ENCODE data around the gene VAC14. TPM values are rescaled to one million over a fixed set of nuclear protein-coding genes. Genes with fewer than 3 reads are reported as not detected.
A peak's percentile ranks its signal among the peaks of the same experiment; 100 is the strongest.

Gene VAC14
- total RNA-seq, 4 donors from 2014 or later = 44.0 to 106 (median 64.5) TPM

DNA sequence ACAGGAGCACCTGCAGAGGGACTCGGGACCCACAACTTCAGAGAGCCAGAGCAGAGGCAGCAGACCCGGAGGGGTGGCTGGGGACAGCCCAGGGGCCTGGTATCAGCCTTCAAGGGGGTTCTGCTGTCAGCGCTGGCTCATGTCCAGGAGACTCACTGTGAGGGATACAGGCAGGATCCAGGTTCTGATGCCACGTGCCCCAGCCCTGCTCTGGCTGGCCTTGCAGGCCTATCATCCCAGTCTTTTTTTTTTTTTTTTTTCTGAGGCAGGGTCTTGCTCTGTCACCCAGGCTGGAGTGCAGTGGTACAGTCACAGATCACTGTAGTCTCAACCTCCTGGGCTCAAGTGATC lies 106.1 kb downstream of the VAC14 start:
- no peaks in the 10 kb centered on the region for H3K27me3 ChIP-seq
- H3K36me3 ChIP-seq = peaks cover 0 to 4% (median 0%) of the 10 kb centered on the region in 3 donors
- DNase-seq = no peak
- H3K9me3 ChIP-seq = no peaks in the 10 kb centered on the region
- TF ChIP-seq POLR2A (IDR thresholded peaks at IDR 0.05) = no peak
- TF ChIP-seq, protein P1, sequence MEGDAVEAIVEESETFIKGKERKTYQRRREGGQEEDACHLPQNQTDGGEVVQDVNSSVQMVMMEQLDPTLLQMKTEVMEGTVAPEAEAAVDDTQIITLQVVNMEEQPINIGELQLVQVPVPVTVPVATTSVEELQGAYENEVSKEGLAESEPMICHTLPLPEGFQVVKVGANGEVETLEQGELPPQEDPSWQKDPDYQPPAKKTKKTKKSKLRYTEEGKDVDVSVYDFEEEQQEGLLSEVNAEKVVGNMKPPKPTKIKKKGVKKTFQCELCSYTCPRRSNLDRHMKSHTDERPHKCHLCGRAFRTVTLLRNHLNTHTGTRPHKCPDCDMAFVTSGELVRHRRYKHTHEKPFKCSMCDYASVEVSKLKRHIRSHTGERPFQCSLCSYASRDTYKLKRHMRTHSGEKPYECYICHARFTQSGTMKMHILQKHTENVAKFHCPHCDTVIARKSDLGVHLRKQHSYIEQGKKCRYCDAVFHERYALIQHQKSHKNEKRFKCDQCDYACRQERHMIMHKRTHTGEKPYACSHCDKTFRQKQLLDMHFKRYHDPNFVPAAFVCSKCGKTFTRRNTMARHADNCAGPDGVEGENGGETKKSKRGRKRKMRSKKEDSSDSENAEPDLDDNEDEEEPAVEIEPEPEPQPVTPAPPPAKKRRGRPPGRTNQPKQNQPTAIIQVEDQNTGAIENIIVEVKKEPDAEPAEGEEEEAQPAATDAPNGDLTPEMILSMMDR (IDR thresholded peaks at IDR 0.05) = no peak
- peak overlapping the region; percentile 5 to 93 (median 59) for H3K27ac ChIP-seq
- H3K4me3 ChIP-seq = no peak overlapping the region
- H3K4me1 ChIP-seq = peaks cover 0 to 75% (median 2%) of the 10 kb centered on the region in 4 donors

DNA sequence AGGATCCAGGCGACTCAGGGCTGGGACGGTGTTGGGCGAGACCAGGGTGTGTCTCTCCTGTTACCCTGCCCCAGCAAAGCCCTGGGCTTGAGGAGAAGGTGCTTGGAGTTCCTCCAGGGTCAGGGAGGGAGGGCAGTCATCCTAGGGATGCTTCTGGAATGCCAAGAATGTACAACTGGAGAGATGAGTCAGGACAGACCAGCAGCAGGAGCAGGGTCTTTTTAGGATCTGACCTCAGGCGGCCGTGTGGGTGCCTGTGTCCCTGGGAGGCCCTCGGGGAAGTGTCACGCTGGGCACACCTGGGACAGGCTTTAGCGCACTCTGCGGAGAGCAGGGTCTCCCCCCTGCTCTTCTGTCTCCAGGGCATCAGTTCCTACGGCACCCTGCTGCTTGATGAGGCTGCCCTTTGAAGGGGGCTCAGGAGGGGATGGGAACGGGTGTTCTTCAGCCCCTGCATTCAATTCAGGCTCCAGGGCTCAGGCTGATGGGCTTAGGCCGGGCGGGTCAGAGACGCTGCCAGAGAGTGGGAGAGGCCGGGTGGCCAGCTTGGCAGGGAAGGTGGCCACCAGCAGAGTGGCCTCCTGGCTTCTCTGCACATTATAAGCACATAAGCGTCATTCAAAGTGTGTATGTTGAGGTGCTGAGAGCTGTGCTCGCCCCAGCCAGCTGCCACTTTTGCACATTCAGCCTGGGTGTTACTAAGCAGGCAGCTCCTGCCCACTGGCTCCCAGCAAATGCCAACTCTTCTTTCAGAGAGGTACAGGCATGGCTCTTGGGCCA lies 106.7 kb downstream of the VAC14 start:
- Histone ChIP-seq H3K4me1 (peaks cover 0 to 81% (median 2%) of the 10 kb centered on the region in 4 donors), H3K36me3 (peaks cover 0 to under 1% (median 0%) of the 10 kb centered on the region in 3 donors), H3K27me3 (no peaks in the 10 kb centered on the region), H3K27ac (peak overlapping the region; percentile 53 to 93 (median 82)), H3K4me3 (no peak overlapping the region), H3K9me3 (no peaks in the 10 kb centered on the region)
- TF ChIP-seq POLR2A (IDR thresholded peaks at IDR 0.05) = no peak
- TF ChIP-seq, protein P1 (IDR thresholded peaks at IDR 0.05) = no peak
- no peak for DNase-seq

DNA sequence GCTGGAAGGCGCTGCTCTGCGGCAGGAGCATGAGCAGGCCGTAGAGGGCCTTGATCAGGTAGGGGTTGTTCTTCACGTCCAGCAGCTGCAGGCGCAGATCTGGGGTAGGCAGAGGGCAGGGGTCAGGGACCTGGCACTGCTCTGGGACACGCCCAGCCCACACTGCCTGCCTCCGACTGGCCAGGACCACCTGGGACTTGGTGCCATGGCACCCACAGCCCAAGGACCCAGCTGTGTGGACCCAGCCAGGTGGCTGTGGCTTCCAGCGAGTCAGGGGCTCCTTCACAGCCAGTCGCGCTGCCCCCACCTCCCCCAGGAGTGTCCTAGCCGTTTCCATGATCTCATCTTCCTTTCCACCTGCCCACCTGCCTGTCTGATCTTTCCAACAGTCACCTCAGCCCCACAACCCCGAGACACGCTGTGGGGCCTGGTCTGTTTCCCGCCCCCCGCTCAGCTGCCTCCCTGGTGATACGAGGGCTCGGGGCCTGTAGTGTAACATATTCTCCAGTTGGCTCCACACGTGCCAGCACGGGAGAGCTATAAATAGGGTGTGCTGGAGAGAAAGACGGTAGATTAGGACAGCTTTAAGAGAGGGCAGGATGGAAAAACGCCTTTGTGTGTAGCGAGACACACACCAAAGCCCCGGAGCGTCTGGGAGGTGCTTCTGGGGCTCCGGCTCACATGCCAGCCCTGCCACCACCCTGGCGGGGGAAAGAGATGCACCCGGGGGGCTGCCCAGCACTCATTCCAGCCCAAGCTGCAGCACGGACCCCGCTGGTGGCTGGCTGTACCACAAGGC lies 107.9 kb downstream of the VAC14 start:
- Histone ChIP-seq H3K4me1 (peaks cover 0 to 93% (median 2%) of the 10 kb centered on the region in 4 donors), H3K27ac (peak overlapping the region; percentile 66 to 93 (median 82)), H3K9me3 (no peaks in the 10 kb centered on the region), H3K4me3 (no peak overlapping the region), H3K36me3 (no peaks in the 10 kb centered on the region), H3K27me3 (no peaks in the 10 kb centered on the region)
- TF ChIP-seq, protein P1 (IDR thresholded peaks at IDR 0.05) = no peak
- no peak for TF ChIP-seq POLR2A (IDR thresholded peaks at IDR 0.05)
- no peak for DNase-seq

DNA sequence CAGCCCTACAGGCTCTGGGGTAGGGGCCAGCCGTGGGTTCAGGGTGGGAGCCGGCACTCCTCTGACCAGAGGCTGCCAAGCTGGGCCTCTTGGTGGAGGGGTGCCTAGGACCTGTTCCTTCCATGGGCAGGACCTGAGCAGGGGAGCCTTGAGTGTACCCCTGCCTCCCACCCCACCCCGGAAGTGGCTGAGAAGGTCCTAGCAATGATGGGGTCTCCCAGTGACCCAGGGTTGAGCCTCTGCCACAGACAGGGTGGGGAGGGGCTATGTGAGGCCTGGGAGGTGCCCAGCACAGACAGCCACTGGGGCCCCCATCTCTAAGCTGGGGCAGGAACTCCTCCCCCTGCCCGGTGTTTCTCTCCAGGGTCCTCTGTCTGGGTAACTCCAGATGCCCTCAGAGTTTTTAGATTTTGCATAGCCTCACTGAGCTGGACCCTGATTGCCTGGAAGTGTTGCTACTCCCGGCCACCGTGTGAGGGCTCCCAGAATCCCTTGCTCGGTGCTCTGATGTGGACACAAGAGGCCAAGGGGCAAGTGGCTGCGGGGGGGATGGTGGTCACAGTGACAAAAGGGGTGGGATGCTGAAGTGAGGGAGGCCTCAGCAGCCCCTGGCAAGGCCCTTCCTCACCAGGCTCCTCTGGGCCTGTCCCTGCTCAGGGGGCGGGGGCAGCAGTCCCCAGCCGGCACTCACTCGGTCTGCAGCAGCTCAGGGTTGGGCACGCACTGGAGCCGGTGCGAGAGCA lies 108.7 kb downstream of the VAC14 start:
- DNase-seq = no peak
- Histone ChIP-seq H3K9me3 (no peaks in the 10 kb centered on the region), H3K4me3 (no peak overlapping the region), H3K36me3 (no peaks in the 10 kb centered on the region), H3K4me1 (peaks cover 0 to 96% (median 2%) of the 10 kb centered on the region in 4 donors), H3K27ac (peak overlapping the region; percentile 66 to 93 (median 82)), H3K27me3 (no peaks in the 10 kb centered on the region)
- TF ChIP-seq, protein P1 (IDR thresholded peaks at IDR 0.05) = no peak
- no peak for TF ChIP-seq POLR2A (IDR thresholded peaks at IDR 0.05)

Measured in Peyer's patch (tissue), 4 donors.